H1 (cell line): ENCODE data around the gene GSKIP. TPM values are rescaled to one million over a fixed set of nuclear protein-coding genes. Genes with fewer than 3 reads are reported as not detected.

Source experiments
- CTCF ChIA-PET: fragments of 300-600 bp; sonication (Branson Sonifier 250); formaldehyde crosslinking; loops from one replicate; lab custom pipeline; 2021; ENCODE audit not compliant: partially characterized antibody; lab: Charles Lee
- POLR2A ChIA-PET: fragments of 300-600 bp; sonication (Branson Sonifier 250); formaldehyde crosslinking; loops from one replicate; lab custom pipeline; 2021; ENCODE audit warnings: inconsistent platforms; ENCODE audit not compliant: partially characterized antibody; lab: Charles Lee
- DNase-seq, 2 experiments: peaks; one replicate each; pipeline versions ENCODE4 v3.0.0 to v3.0.0-alpha.2; 2010 to 2022; ENCODE audit warnings: low spot score in 2 of 2, low read depth in 1 of 2, mixed read lengths in 1 of 2
- FAIRE-seq: peaks from 2 replicates; lab custom pipeline; 2011; peaks lifted over from hg19 to GRCh38; lab: Jason Lieb, UNC
- H2AFZ ChIP-seq: 2 replicates; pipeline ENCODE4 v1.8.1; 2012; ENCODE audit warnings: low read length, inconsistent platforms
- H2AK5ac ChIP-seq: 2 replicates; pipeline ENCODE4 v1.6.1; 2013; ENCODE audit warnings: low read depth, low read length
- H2BK120ac ChIP-seq: replicated peaks from 2 replicates; pipeline ENCODE3; 2013; ENCODE audit warnings: low read depth, low read length, inconsistent platforms
- H2BK12ac ChIP-seq: 2 replicates; pipeline ENCODE4 v1.6.1; 2013; ENCODE audit warnings: low read depth, low read length
- H2BK15ac ChIP-seq: 2 replicates; pipeline ENCODE4 v1.6.1; 2013; ENCODE audit warnings: low read length
- H2BK20ac ChIP-seq: 2 replicates; pipeline ENCODE4 v1.6.1; 2013; ENCODE audit warnings: low read length
- H2BK5ac ChIP-seq: 2 replicates; pipeline ENCODE4 v1.6.1; 2013; ENCODE audit warnings: low read depth, low read length
- H3K14ac ChIP-seq: 2 replicates; pipeline ENCODE4 v1.6.1; 2013; ENCODE audit warnings: inconsistent platforms; ENCODE audit not compliant: insufficient read length
- H3K18ac ChIP-seq: 2 replicates; pipeline ENCODE4 v1.6.1; 2013; ENCODE audit warnings: low read length; ENCODE audit errors: extremely low read depth
- H3K23ac ChIP-seq: 2 replicates; pipeline ENCODE4 v1.6.1; 2013; ENCODE audit warnings: inconsistent platforms; ENCODE audit not compliant: insufficient read length
- H3K23me2 ChIP-seq: 2 replicates; pipeline ENCODE4 v1.6.1; 2013; ENCODE audit warnings: low read depth, low read length
- H3K27ac ChIP-seq: 2 replicates; pipeline ENCODE4 v1.6.1; 2011; ENCODE audit warnings: low read depth, low read length, inconsistent platforms
- H3K27me3 ChIP-seq, 4 experiments: replicated peaks in 1 of 4; 1 replicate in 1 of 4; 2 replicates in 3 of 4; pipeline versions ENCODE4 v1.6.1 to v1.8.1; 2011 to 2013; ENCODE audit warnings: low read length in 3 of 4, mild to moderate bottlenecking in 3 of 4, inconsistent platforms in 2 of 4, mixed read lengths in 2 of 4, moderate library complexity in 1 of 4; ENCODE audit not compliant: control insufficient read depth in 3 of 4, insufficient read depth in 3 of 4; ENCODE audit errors: extremely low read depth in 1 of 4
- H3K36me3 ChIP-seq, 4 experiments: 2 replicates each; pipeline versions ENCODE4 v1.6.1 to v1.8.1; 2011 to 2013; ENCODE audit warnings: mild to moderate bottlenecking in 4 of 4, low read length in 3 of 4, moderate library complexity in 2 of 4, control low read depth in 1 of 4, inconsistent platforms in 1 of 4; ENCODE audit not compliant: insufficient read depth in 4 of 4, control insufficient read depth in 2 of 4
- H3K4ac ChIP-seq: replicated peaks from 2 replicates; pipeline ENCODE3; 2013; ENCODE audit warnings: low read length, low read depth, mixed read lengths, inconsistent platforms; ENCODE audit not compliant: insufficient read length
- H3K4me1 ChIP-seq, 4 experiments: replicated peaks in 1 of 4; 1 replicate in 1 of 4; 2 replicates in 3 of 4; pipeline versions ENCODE4 v1.6.1 to v1.8.1; 2011 to 2013; ENCODE audit warnings: low read length in 3 of 4, inconsistent platforms in 2 of 4, mixed read lengths in 1 of 4; ENCODE audit not compliant: insufficient read depth in 4 of 4, control insufficient read depth in 3 of 4
- H3K4me2 ChIP-seq, 2 experiments: 2 replicates each; pipeline versions ENCODE4 v1.6.1 to v1.8.1; 2011 to 2013; ENCODE audit warnings: low read depth in 2 of 2, low read length in 2 of 2, control low read depth in 1 of 2, inconsistent platforms in 1 of 2, mild to moderate bottlenecking in 1 of 2; ENCODE audit not compliant: insufficient read depth in 1 of 2
- H3K4me3 ChIP-seq, 4 experiments: fragments of 200-600, 300-600 bp in 1 of 4; sonication (generic), shearing (Covaris generic), sonication (Bioruptor Twin) in 1 of 4; 2 replicates each; pipeline versions ENCODE4 v1.5.1 to v1.8.1; 2011 to 2016; ENCODE audit warnings: low read length in 4 of 4, low read depth in 3 of 4, control low read depth in 2 of 4, inconsistent platforms in 2 of 4, mild to moderate bottlenecking in 2 of 4, mixed read lengths in 1 of 4, moderate library complexity in 1 of 4; ENCODE audit not compliant: insufficient read depth in 2 of 4; ENCODE audit errors: extremely low read depth in 1 of 4
- H3K56ac ChIP-seq: replicated peaks from 2 replicates; pipeline ENCODE3; 2013; ENCODE audit warnings: low read depth, mild to moderate bottlenecking, mixed read lengths, low read length, inconsistent platforms; ENCODE audit not compliant: insufficient read length
- H3K79me1 ChIP-seq: 2 replicates; pipeline ENCODE4 v1.6.1; 2013; ENCODE audit warnings: low read depth, low read length, control low read depth
- H3K79me2 ChIP-seq, 2 experiments: 2 replicates each; pipeline versions ENCODE4 v1.6.1 to v1.8.1; 2012 to 2013; ENCODE audit warnings: low read length in 2 of 2, mild to moderate bottlenecking in 2 of 2, inconsistent platforms in 1 of 2; ENCODE audit not compliant: insufficient read depth in 2 of 2, control insufficient read depth in 1 of 2
- H3K9ac ChIP-seq, 4 experiments: replicated peaks in 1 of 4; 1 replicate in 1 of 4; 2 replicates in 3 of 4; pipeline versions ENCODE4 v1.6.1 to v1.8.1; 2011 to 2013; ENCODE audit warnings: low read depth in 3 of 4, low read length in 3 of 4, control low read depth in 2 of 4, mild to moderate bottlenecking in 2 of 4, moderate library complexity in 2 of 4, inconsistent platforms in 1 of 4; ENCODE audit errors: extremely low read depth in 1 of 4
- H3K9me3 ChIP-seq, 2 experiments: 2 replicates each; pipeline versions ENCODE4 v1.6.1 to v1.8.1; 2012 to 2013; ENCODE audit warnings: mild to moderate bottlenecking in 2 of 2, moderate library complexity in 2 of 2, control low read depth in 1 of 2, inconsistent platforms in 1 of 2, low read depth in 1 of 2, low read length in 1 of 2, mixed read lengths in 1 of 2; ENCODE audit not compliant: insufficient read depth in 2 of 2
- H4K20me1 ChIP-seq, 2 experiments: replicated peaks in 1 of 2; 2 replicates each; pipeline versions ENCODE3 to v1.8.1; 2011 to 2013; ENCODE audit warnings: inconsistent platforms in 2 of 2, low read length in 2 of 2, mild to moderate bottlenecking in 1 of 2; ENCODE audit not compliant: insufficient read depth in 2 of 2, control insufficient read depth in 1 of 2
- H4K5ac ChIP-seq: 2 replicates; pipeline ENCODE4 v1.6.1; 2013; ENCODE audit warnings: low read length, low read depth, mixed read lengths, inconsistent platforms; ENCODE audit not compliant: insufficient read length
- H4K8ac ChIP-seq: 2 replicates; pipeline ENCODE4 v1.8.0; 2013; ENCODE audit warnings: mild to moderate bottlenecking, moderate library complexity, low read length, inconsistent platforms; ENCODE audit not compliant: insufficient read depth; ENCODE audit errors: extremely low read depth
- H4K91ac ChIP-seq: replicated peaks from 2 replicates; pipeline ENCODE3; 2013; ENCODE audit warnings: low read length, mixed read lengths, inconsistent platforms; ENCODE audit not compliant: insufficient read length
- FOSL1 ChIP-seq: IDR thresholded peaks from 2 replicates; pipeline ENCODE4 v1.6.1; 2011; ENCODE audit warnings: mild to moderate bottlenecking, low read depth, low read length, moderate library complexity; ENCODE audit not compliant: insufficient read depth
- JUND ChIP-seq: IDR thresholded peaks from 2 replicates; pipeline ENCODE4 v1.6.1; 2011; ENCODE audit warnings: mild to moderate bottlenecking, improper control_type of control experiment, low read length
- KDM5A ChIP-seq: fragments of 200-600 bp; IDR thresholded peaks from 2 replicates; pipeline ENCODE4 v1.7.1; 2012; ENCODE audit warnings: mild to moderate bottlenecking, low read length, inconsistent platforms, mixed read lengths
- SIN3A ChIP-seq, 2 experiments: IDR thresholded peaks in 1 of 2; conservative IDR thresholded peaks in 1 of 2; 2 replicates each; pipeline ENCODE4 v1.6.1; 2011 to 2012; ENCODE audit warnings: low read length in 2 of 2, improper control_type of control experiment in 1 of 2, low read depth in 1 of 2, mild to moderate bottlenecking in 1 of 2
- WGBS, 2 experiments: shearing (Covaris generic) in 1 of 2; methylation state at CpG; one replicate each; pipeline versions ENCODE4 v1.1.6 to v1.1.7; 2013 to 2015; ENCODE audit warnings: low lambda C conversion rate in 2 of 2, mixed read lengths in 2 of 2, inconsistent platforms in 1 of 2, low coverage in 1 of 2, missing lambda C conversion rate in 1 of 2; ENCODE audit not compliant: insufficient replicate concordance in 2 of 2, insufficient coverage in 1 of 2, insufficient read length in 1 of 2; ENCODE audit errors: extremely low coverage in 1 of 2, missing lambda C conversion rate in 1 of 2; 5-methylcytosine and 5-hydroxymethylcytosine counted together
- polyA plus RNA-seq, 7 experiments: library from polyadenylated mRNA; depleted of rRNA in 3 of 7; stranded (reverse) in 5 of 7; unstranded in 2 of 7; fragments of >200 nt in 5 of 7; fragments of 200-250 nt in 2 of 7; gene quantifications; 1 replicate in 5 of 7; 2 replicates in 1 of 7; 4 replicates in 1 of 7; pipeline versions ENCODE4 v1.2.1 to v1.2.3, GENCODE V29; 2011 to 2013; ENCODE audit warnings: missing spikeins in 2 of 7, mixed read lengths in 2 of 7
- total RNA-seq: library from RNA; stranded (reverse); fragmentation: NEBNext Ultra II Directional; extraction: Animal tissue kit (Norgen Biotek cat#: 25700); gene quantifications from 2 replicates; pipeline ENCODE4 v1.2.1, GENCODE V29; 2021
- TF ChIP-seq, protein P1 (sequence below): IDR thresholded peaks from 2 replicates; pipeline ENCODE4 v1.6.1; 2011; ENCODE audit warnings: low read length, improper control_type of control experiment

Gene GSKIP
- total and polyA plus RNA-seq, 2 of the 8 experiments (the other 6 are each of a cell fraction or from before 2014, with no cell fraction given): 20.3 to 37.1 TPM

DNA sequence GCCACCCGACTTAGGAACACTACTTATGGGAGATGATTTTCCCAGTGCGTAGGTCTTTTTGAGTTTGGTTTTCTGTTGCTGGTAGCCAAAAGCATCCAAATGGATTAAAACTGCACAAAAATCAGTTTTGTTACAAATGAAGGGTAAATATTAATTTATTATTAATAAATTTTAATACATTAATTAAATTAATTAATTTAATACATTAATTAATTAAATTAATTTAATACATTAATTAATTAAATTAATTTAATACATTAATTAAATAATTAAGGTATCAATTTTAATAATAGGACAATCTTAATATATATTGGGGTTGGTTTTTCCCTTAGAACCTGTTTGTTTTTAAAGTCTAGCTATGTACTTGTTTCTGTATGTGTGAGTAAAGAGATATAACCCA, 52.2 kb downstream of the GSKIP start:
- H4K8ac ChIP-seq: no peak overlapping the region
- FAIRE-seq (no peak), DNase-seq (no peak)
- no peak overlapping the region for H2BK5ac ChIP-seq
- H3K36me3 ChIP-seq: no peaks in the 10 kb centered on the region
- H2AFZ ChIP-seq: no peak overlapping the region
- H3K27ac ChIP-seq: no peak overlapping the region
- no peaks in the 10 kb centered on the region for H3K9me3 ChIP-seq
- no peak overlapping the region for H3K18ac ChIP-seq
- no peaks in the 10 kb centered on the region for H3K79me2 ChIP-seq
- H3K4ac ChIP-seq: no peak overlapping the region
- no peak overlapping the region for H2BK15ac ChIP-seq
- 98% methylated on average over 2 of the region's 2 CpGs; no CpG with 5 or more reads in 1 of the 2 experiments for WGBS, 2 experiments
- H4K5ac ChIP-seq: no peak overlapping the region
- POLR2A ChIA-PET: no interaction called here
- no peak overlapping the region for H2BK20ac ChIP-seq
- H3K4me1 ChIP-seq: no peaks in the 10 kb centered on the region
- CTCF ChIA-PET: interaction anchor here (1.4 to 2.4 kb wide), 2 partner anchors 108 to 315 kb away, joined by 3 to 9 read pairs; no protein-coding TSS in a partner anchor
- no peak overlapping the region for H4K91ac ChIP-seq
- H2BK12ac ChIP-seq: no peak overlapping the region
- no peaks in the 10 kb centered on the region for H3K27me3 ChIP-seq
- no peak overlapping the region for H2BK120ac ChIP-seq
- H3K4me2 ChIP-seq: no peak overlapping the region
- H3K23me2 ChIP-seq: no peaks in the 10 kb centered on the region
- H3K9ac ChIP-seq: no peak overlapping the region
- H3K79me1 ChIP-seq: no peaks in the 10 kb centered on the region
- no peak overlapping the region for H3K56ac ChIP-seq
- H3K23ac ChIP-seq: no peak overlapping the region
- no peak for TF ChIP-seq JUND
- TF ChIP-seq, protein P1, sequence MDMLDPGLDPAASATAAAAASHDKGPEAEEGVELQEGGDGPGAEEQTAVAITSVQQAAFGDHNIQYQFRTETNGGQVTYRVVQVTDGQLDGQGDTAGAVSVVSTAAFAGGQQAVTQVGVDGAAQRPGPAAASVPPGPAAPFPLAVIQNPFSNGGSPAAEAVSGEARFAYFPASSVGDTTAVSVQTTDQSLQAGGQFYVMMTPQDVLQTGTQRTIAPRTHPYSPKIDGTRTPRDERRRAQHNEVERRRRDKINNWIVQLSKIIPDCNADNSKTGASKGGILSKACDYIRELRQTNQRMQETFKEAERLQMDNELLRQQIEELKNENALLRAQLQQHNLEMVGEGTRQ: no peak
- TF ChIP-seq FOSL1: no peak
- TF ChIP-seq SIN3A (conservative IDR thresholded peaks at IDR 0.05 in 1 of 2, IDR thresholded peaks at IDR 0.05 in 1 of 2; ENCODE audit: low read depth in 1 of 2, low read length in 2 of 2): no peak
- no peak for TF ChIP-seq KDM5A
- H3K14ac ChIP-seq: no peak overlapping the region
- H4K20me1 ChIP-seq: no peaks in the 10 kb centered on the region
- no peak overlapping the region for H2AK5ac ChIP-seq
- H3K4me3 ChIP-seq: no peak overlapping the region
